PC-3 (cell line): ENCODE data around the gene CERKL.

Source experiments
- EZH2phosphoT487 ChIP-seq: fragments of 300-600 bp; sonication (generic); IDR thresholded peaks from 2 replicates; pipeline ENCODE4 v1.6.1; 2018; ENCODE audit warnings: mild to moderate bottlenecking, antibody characterized with exemption, low read length, borderline replicate concordance
- TF ChIP-seq, protein P1 (sequence below): fragments of 300-600 bp; sonication (generic); conservative IDR thresholded peaks from 2 replicates; pipeline ENCODE4 v1.5.1; 2017; ENCODE audit warnings: antibody characterized with exemption, low read depth, mild to moderate bottlenecking, low read length

DNA sequence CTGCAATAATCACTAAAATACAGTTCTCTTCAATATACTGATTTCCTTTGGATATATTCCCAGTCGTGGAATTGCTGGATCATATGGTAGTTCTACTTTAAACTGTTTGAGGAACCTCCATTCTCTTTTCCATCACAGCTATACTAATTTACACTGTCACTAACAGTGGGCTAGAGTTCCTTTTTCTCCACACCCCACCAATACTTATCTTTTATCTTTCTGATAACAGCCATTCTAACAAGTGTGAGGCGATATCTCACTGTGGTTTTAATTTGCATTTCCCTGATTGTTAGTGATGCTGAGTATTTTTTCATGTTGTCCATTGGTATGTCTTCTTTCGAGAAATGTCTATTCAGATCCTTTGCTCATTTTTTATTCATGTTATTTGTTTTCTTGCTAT, 68.4 kb downstream of the CERKL start:
- TF ChIP-seq, protein P1, sequence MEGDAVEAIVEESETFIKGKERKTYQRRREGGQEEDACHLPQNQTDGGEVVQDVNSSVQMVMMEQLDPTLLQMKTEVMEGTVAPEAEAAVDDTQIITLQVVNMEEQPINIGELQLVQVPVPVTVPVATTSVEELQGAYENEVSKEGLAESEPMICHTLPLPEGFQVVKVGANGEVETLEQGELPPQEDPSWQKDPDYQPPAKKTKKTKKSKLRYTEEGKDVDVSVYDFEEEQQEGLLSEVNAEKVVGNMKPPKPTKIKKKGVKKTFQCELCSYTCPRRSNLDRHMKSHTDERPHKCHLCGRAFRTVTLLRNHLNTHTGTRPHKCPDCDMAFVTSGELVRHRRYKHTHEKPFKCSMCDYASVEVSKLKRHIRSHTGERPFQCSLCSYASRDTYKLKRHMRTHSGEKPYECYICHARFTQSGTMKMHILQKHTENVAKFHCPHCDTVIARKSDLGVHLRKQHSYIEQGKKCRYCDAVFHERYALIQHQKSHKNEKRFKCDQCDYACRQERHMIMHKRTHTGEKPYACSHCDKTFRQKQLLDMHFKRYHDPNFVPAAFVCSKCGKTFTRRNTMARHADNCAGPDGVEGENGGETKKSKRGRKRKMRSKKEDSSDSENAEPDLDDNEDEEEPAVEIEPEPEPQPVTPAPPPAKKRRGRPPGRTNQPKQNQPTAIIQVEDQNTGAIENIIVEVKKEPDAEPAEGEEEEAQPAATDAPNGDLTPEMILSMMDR: no peak
- TF ChIP-seq EZH2phosphoT487: no peak
